HG02678 (cell line): ENCODE results near the gene CPEB1.

Source experiments
- ATAC-seq: cut with Tn5 transposase; IDR thresholded peaks from one replicate; pipeline ENCODE4 v1.9.1; 2021; ENCODE audit warnings: mild to moderate bottlenecking, moderate library complexity; ENCODE audit not compliant: unreplicated experiment

The CPEB1 gene

GRCh38 chr15:82647045-82647834, at the start of gene CPEB1:
Gene CPEB1 (minus strand): TSS chr15:82647363. CDS start chr15:82628459, 18,904 bp downstream.
- ATAC-seq, result no peak

GRCh38 chr15:82692171-82692570, 45.0 kb upstream of the CPEB1 start:
- no peak for ATAC-seq

- no peak for ATAC-seq
These were observed 42.0 kb upstream of the CPEB1 start for GRCh38 chr15:82689147-82689546.

GRCh38 chr15:82688691-82689090, 41.5 kb upstream of the CPEB1 start:
- ATAC-seq, result no peak

- ATAC-seq, result no peak
These were observed 34.2 kb upstream of the CPEB1 start for GRCh38 chr15:82681371-82681770.

GRCh38 chr15:82680200-82681102, 33.3 kb upstream of the CPEB1 start:
- peak; percentile 73 for ATAC-seq

- no peak for ATAC-seq
These were observed 32.5 kb upstream of the CPEB1 start for GRCh38 chr15:82679626-82680199.

- no peak for ATAC-seq
These were observed 30.7 kb upstream of the CPEB1 start for GRCh38 chr15:82677720-82678323.

- ATAC-seq, result no peak
These were observed 27.7 kb upstream of the CPEB1 start for GRCh38 chr15:82674873-82675272.

GRCh38 chr15:82670699-82671098, 23.5 kb upstream of the CPEB1 start:
- ATAC-seq, result no peak

- ATAC-seq, result no peak
These were observed 19.4 kb upstream of the CPEB1 start for GRCh38 chr15:82666606-82667005.

GRCh38 chr15:82664021-82664420, 16.9 kb upstream of the CPEB1 start:
- ATAC-seq, result no peak

GRCh38 chr15:82663186-82663600, 16.0 kb upstream of the CPEB1 start:
- ATAC-seq, result no peak

GRCh38 chr15:82662641-82663040, 15.5 kb upstream of the CPEB1 start:
- no peak for ATAC-seq

GRCh38 chr15:82660378-82660777, 13.2 kb upstream of the CPEB1 start:
- no peak for ATAC-seq

GRCh38 chr15:82656641-82657266, 9.6 kb upstream of the CPEB1 start:
- no peak for ATAC-seq

- no peak for ATAC-seq
These were observed 8.4 kb upstream of the CPEB1 start for GRCh38 chr15:82655606-82656005.

- ATAC-seq, result no peak
These were observed 6.5 kb upstream of the CPEB1 start for GRCh38 chr15:82653483-82654168.

- no peak for ATAC-seq
These were observed 4.5 kb upstream of the CPEB1 start for GRCh38 chr15:82651708-82652107.

- ATAC-seq, result no peak
These were observed 3.0 kb upstream of the CPEB1 start for GRCh38 chr15:82650046-82650670.
